Ishikawa (cell line): ENCODE data around the gene NBDY.

Experiments
- CEBPB ChIP-seq: IDR thresholded peaks from 2 replicates; pipeline ENCODE4 v1.6.1; 2012
- CREB1 ChIP-seq: IDR thresholded peaks from 2 replicates; pipeline ENCODE4 v1.6.1; 2012; ENCODE audit warnings: low read depth
- EGR1 ChIP-seq: IDR thresholded peaks from 2 replicates; pipeline ENCODE4 v1.6.1; 2012
- EP300 ChIP-seq: IDR thresholded peaks from 2 replicates; pipeline ENCODE4 v1.6.1; 2012; ENCODE audit warnings: borderline replicate concordance
- FOXM1 ChIP-seq: IDR thresholded peaks from 2 replicates; pipeline ENCODE4 v1.6.1; 2012; ENCODE audit warnings: low read depth, borderline replicate concordance
- NFIC ChIP-seq: IDR thresholded peaks from 2 replicates; pipeline ENCODE4 v1.6.1; 2012
- RAD21 ChIP-seq: IDR thresholded peaks from 2 replicates; pipeline ENCODE4 v1.6.1; 2012; ENCODE audit warnings: low read depth
- TAF1 ChIP-seq: IDR thresholded peaks from 2 replicates; pipeline ENCODE4 v1.6.1; 2012; ENCODE audit warnings: low read depth, mild to moderate bottlenecking
- TCF12 ChIP-seq: IDR thresholded peaks from 2 replicates; pipeline ENCODE4 v1.6.1; 2012; ENCODE audit warnings: low read depth
- TEAD4 ChIP-seq: IDR thresholded peaks from 2 replicates; pipeline ENCODE4 v1.6.1; 2012
- YY1 ChIP-seq: IDR thresholded peaks from 2 replicates; pipeline ENCODE4 v1.6.1; 2012; ENCODE audit warnings: low read depth
- ZBTB7A ChIP-seq: IDR thresholded peaks from 2 replicates; pipeline ENCODE4 v1.6.1; 2012; ENCODE audit warnings: low read depth
- TF ChIP-seq, protein P1 (sequence below): IDR thresholded peaks from 2 replicates; pipeline ENCODE4 v1.6.1; 2012; ENCODE audit warnings: low read depth, mild to moderate bottlenecking
- TF ChIP-seq, protein P2 (sequence below): IDR thresholded peaks from 2 replicates; pipeline ENCODE4 v1.6.1; 2012
- TF ChIP-seq, protein P3 (sequence below): IDR thresholded peaks from 2 replicates; pipeline ENCODE4 v1.6.1; 2012

Gene NBDY

DNA sequence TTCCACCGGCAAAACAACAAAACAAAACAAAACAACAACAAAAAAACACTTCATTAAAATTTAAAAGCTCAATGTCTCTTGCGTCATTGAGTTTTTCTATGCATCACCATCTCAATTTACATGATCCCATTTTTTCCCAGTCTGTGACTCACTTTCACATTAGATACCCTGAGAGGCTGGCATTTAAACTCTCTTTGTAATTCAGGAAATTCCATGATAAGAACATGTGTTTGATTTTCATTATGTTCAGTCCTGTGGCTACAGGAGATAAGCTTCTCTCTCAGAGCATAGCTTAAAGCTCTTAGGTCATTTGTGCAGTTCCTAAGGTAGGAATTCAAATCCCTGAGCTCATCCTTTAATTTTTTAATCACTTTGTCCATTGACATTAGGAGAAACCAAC is 104.6 kb downstream of the NBDY start:
- TF ChIP-seq, protein P1, sequence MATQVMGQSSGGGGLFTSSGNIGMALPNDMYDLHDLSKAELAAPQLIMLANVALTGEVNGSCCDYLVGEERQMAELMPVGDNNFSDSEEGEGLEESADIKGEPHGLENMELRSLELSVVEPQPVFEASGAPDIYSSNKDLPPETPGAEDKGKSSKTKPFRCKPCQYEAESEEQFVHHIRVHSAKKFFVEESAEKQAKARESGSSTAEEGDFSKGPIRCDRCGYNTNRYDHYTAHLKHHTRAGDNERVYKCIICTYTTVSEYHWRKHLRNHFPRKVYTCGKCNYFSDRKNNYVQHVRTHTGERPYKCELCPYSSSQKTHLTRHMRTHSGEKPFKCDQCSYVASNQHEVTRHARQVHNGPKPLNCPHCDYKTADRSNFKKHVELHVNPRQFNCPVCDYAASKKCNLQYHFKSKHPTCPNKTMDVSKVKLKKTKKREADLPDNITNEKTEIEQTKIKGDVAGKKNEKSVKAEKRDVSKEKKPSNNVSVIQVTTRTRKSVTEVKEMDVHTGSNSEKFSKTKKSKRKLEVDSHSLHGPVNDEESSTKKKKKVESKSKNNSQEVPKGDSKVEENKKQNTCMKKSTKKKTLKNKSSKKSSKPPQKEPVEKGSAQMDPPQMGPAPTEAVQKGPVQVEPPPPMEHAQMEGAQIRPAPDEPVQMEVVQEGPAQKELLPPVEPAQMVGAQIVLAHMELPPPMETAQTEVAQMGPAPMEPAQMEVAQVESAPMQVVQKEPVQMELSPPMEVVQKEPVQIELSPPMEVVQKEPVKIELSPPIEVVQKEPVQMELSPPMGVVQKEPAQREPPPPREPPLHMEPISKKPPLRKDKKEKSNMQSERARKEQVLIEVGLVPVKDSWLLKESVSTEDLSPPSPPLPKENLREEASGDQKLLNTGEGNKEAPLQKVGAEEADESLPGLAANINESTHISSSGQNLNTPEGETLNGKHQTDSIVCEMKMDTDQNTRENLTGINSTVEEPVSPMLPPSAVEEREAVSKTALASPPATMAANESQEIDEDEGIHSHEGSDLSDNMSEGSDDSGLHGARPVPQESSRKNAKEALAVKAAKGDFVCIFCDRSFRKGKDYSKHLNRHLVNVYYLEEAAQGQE = no peak
- TF ChIP-seq ZBTB7A (no peak), TEAD4 (no peak), EP300 (no peak), TCF12 (no peak), CREB1 (no peak), NFIC (no peak), RAD21 (no peak), TAF1 (no peak), EGR1 (no peak), FOXM1 (no peak)
- TF ChIP-seq, protein P2, sequence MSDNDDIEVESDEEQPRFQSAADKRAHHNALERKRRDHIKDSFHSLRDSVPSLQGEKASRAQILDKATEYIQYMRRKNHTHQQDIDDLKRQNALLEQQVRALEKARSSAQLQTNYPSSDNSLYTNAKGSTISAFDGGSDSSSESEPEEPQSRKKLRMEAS = no peak
- TF ChIP-seq, protein P3, sequence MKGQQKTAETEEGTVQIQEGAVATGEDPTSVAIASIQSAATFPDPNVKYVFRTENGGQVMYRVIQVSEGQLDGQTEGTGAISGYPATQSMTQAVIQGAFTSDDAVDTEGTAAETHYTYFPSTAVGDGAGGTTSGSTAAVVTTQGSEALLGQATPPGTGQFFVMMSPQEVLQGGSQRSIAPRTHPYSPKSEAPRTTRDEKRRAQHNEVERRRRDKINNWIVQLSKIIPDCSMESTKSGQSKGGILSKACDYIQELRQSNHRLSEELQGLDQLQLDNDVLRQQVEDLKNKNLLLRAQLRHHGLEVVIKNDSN = no peak

DNA sequence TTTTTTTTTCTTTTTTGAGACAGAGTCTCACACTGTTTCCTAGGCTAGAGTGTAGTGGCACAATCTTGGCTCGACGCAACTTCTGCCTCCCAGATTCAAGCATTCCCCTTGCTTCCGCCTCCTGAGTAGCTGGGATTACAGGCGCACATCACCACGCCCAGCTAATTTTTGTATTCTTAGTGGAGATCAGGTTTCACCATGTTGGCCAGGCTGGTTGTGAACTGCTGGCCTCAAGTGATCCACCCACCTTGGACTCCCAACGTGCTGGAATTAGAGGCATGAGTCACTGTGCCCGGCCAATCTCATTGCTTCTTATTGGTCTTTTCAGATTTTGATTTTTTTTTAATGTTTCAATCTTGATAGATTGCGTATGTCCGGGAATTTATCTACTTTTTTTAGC is 124.4 kb downstream of the NBDY start:
- TF ChIP-seq FOXM1 (no peak), NFIC (no peak), RAD21 (no peak), TAF1 (no peak), YY1 (no peak), TCF12 (no peak), CEBPB (no peak), ZBTB7A (no peak)
- TF ChIP-seq, protein P3 = no peak

GRCh38 chrX:56857042-56857441 is 128.0 kb downstream of the NBDY start:
- TF ChIP-seq, protein P1 = no peak
- no peak for TF ChIP-seq CREB1
- TF ChIP-seq TCF12 = no peak
- TF ChIP-seq FOXM1 = no peak
- TF ChIP-seq, protein P3 = no peak
- TF ChIP-seq YY1 = no peak
- TF ChIP-seq EGR1 = no peak
- TF ChIP-seq, protein P2 = no peak
- no peak for TF ChIP-seq TEAD4
- no peak for TF ChIP-seq EP300
- TF ChIP-seq CEBPB = no peak
- TF ChIP-seq ZBTB7A = no peak

DNA sequence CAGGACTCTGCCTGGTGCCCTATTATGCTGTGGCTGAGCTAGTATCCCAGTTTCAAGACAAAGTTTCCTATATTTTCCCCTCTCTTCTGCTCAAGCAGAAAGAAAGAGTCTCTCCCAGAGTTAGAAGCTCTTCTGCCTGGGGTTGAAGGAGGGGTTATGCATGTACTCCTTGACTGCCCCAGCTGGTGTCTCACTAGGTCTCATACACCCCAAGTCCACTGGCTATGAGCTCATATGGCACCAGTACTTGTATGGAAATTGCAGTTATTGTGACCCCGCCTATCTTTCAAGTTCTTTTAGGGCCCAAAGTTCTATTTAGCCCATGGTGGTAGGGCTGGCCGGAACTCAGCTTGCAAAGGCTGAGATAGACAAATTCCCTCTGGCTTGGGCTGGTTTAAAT is 131.8 kb downstream of the NBDY start:
- TF ChIP-seq TAF1 (no peak), TEAD4 (no peak), CREB1 (no peak), EGR1 (no peak), TCF12 (no peak), CEBPB (no peak), EP300 (no peak), NFIC (no peak), ZBTB7A (no peak), YY1 (no peak), RAD21 (no peak)
- TF ChIP-seq, protein P3 = no peak
- TF ChIP-seq, protein P2 = no peak
